HepG2 (cell line): Measurements from ENCODE around the gene TSSK3. TPM values are rescaled to one million over a fixed set of nuclear protein-coding genes. Genes with fewer than 3 reads are reported as not detected.

Source experiments
- CC2D1A ChIP-seq: sonication (generic); formaldehyde crosslinking; IDR thresholded peaks from 2 replicates; pipeline ENCODE4 v1.8.1; 2023; ENCODE audit warnings: mild to moderate bottlenecking, missing genetic modification reagents
- ELK4 ChIP-seq: sonication (generic); formaldehyde crosslinking; IDR thresholded peaks from 2 replicates; pipeline ENCODE4 v1.9.0; 2021; ENCODE audit warnings: missing genetic modification reagents, borderline replicate concordance
- HMGXB4 ChIP-seq, 2 experiments: sonication (generic) in 1 of 2; formaldehyde crosslinking in 1 of 2; IDR thresholded peaks; 2 replicates each; pipeline versions ENCODE4 v1.4.0 to v1.6.1; 2018 to 2020; ENCODE audit warnings: missing genetic modification reagents in 2 of 2, borderline replicate concordance in 1 of 2, low read depth in 1 of 2, mild to moderate bottlenecking in 1 of 2, missing biosample characterization in 1 of 2
- ISL2 ChIP-seq: sonication (generic); formaldehyde crosslinking; IDR thresholded peaks from 2 replicates; pipeline ENCODE4 v1.5.0; 2020; ENCODE audit warnings: missing genetic modification reagents
- KAT2B ChIP-seq: fragments of 150-350 bp; IDR thresholded peaks from 2 replicates; pipeline ENCODE4 v1.6.1; 2014; ENCODE audit warnings: low read depth, low read length, borderline replicate concordance
- KDM3A ChIP-seq: IDR thresholded peaks from 2 replicates; pipeline ENCODE4 v1.6.1; 2018; ENCODE audit warnings: low read depth, missing compliant biosample characterization
- MAFK ChIP-seq, 2 experiments: IDR thresholded peaks in 1 of 2; conservative IDR thresholded peaks in 1 of 2; 2 replicates each; pipeline ENCODE4 v1.6.1; 2011; ENCODE audit warnings: improper control_type of control experiment in 2 of 2, low read length in 2 of 2
- NBN ChIP-seq: fragments of 450-650 bp; conservative IDR thresholded peaks from 2 replicates; pipeline ENCODE4 v1.6.1; 2017
- NONO ChIP-seq, 2 experiments: fragments of 450-650 bp in 1 of 2; sonication (generic) in 1 of 2; formaldehyde crosslinking in 1 of 2; IDR thresholded peaks in 1 of 2; conservative IDR thresholded peaks in 1 of 2; 2 replicates each; pipeline versions ENCODE4 v1.6.1 to v1.8.0; 2017 to 2022; ENCODE audit warnings: mild to moderate bottlenecking in 1 of 2, missing genetic modification reagents in 1 of 2, moderate library complexity in 1 of 2
- PITX1 ChIP-seq: sonication (generic); formaldehyde crosslinking; IDR thresholded peaks from 2 replicates; pipeline ENCODE4 v1.5.1; 2020; ENCODE audit warnings: mild to moderate bottlenecking, missing genetic modification reagents
- PLRG1 ChIP-seq: fragments of 450-650 bp; conservative IDR thresholded peaks from 2 replicates; pipeline ENCODE4 v1.6.1; 2016
- TEF ChIP-seq: sonication (generic); formaldehyde crosslinking; IDR thresholded peaks from 2 replicates; pipeline ENCODE4 v1.5.0; 2020; ENCODE audit warnings: missing genetic modification reagents
- TRIM24 ChIP-seq: sonication (generic); formaldehyde crosslinking; IDR thresholded peaks from 2 replicates; pipeline ENCODE4 v1.8.0; 2022; ENCODE audit warnings: mild to moderate bottlenecking, missing genetic modification reagents
- ZFP62 ChIP-seq: sonication (generic); formaldehyde crosslinking; IDR thresholded peaks from 2 replicates; pipeline ENCODE4 v1.4.0; 2020; ENCODE audit warnings: missing genetic modification reagents
- ZNF18 ChIP-seq: sonication (generic); formaldehyde crosslinking; IDR thresholded peaks from 2 replicates; pipeline ENCODE4 v1.8.0; 2022; ENCODE audit warnings: mild to moderate bottlenecking, missing genetic modification reagents; ENCODE audit not compliant: insufficient replicate concordance
- ZNF207 ChIP-seq: fragments of 450-650 bp; IDR thresholded peaks from 2 replicates; pipeline ENCODE4 v1.6.1; 2016; ENCODE audit warnings: antibody characterized with exemption, borderline replicate concordance
- ZNF383 ChIP-seq: sonication (generic); formaldehyde crosslinking; IDR thresholded peaks from 2 replicates; pipeline ENCODE4 v1.4.0; 2020; ENCODE audit warnings: missing genetic modification reagents, mild to moderate bottlenecking, borderline replicate concordance
- ZNF430 ChIP-seq: sonication (generic); formaldehyde crosslinking; IDR thresholded peaks from 2 replicates; pipeline ENCODE4 v1.9.0; 2021; ENCODE audit warnings: mild to moderate bottlenecking, missing genetic modification reagents
- ZNF567 ChIP-seq: sonication (generic); formaldehyde crosslinking; IDR thresholded peaks from 2 replicates; pipeline ENCODE4 v1.8.1; 2023; ENCODE audit warnings: mild to moderate bottlenecking, missing genetic modification reagents, borderline replicate concordance
- ZNF574 ChIP-seq: sonication (generic); formaldehyde crosslinking; IDR thresholded peaks from 2 replicates; pipeline ENCODE4 v1.4.0; 2020; ENCODE audit warnings: missing genetic modification reagents
- polyA plus RNA-seq, 8 experiments: library from polyadenylated mRNA; depleted of rRNA in 3 of 8; stranded (reverse) in 7 of 8; unstranded in 1 of 8; fragments of >200 nt; fragmentation: Illumina TruSeq in 4 of 8; extraction: Trizol in 4 of 8; gene quantifications; 2 replicates each; pipeline versions ENCODE4 v1.2.1 to v1.2.3, GENCODE V29; 2011 to 2016; ENCODE audit warnings: low read depth in 4 of 8, missing spikeins in 1 of 8, mixed read lengths in 1 of 8; ENCODE audit not compliant: insufficient read depth in 1 of 8
- total RNA-seq, 5 experiments: library from RNA; depleted of rRNA; stranded (reverse); fragments of >200 nt; fragmentation: Illumina TruSeq; extraction: Trizol; gene quantifications; 2 replicates each; pipeline ENCODE4 v1.2.3, GENCODE V29; 2016; ENCODE audit warnings: low read depth in 1 of 5

The TSSK3 gene
- total and polyA plus RNA-seq, 2 of the 13 experiments (the other 11 are each of a cell fraction or from before 2014, with no cell fraction given): 1.0 to 1.1 TPM

GRCh38 chr1:32413507-32414185 lies 51.3 kb downstream of the TSSK3 start (continued):
- TF ChIP-seq ZNF383 (CRISPR knock-in tag) (no peak), PITX1 (CRISPR knock-in tag) (no peak), NONO (IDR thresholded peaks at IDR 0.05) (no peak), NONO (CRISPR knock-in tag; conservative IDR thresholded peaks at IDR 0.05) (no peak), NBN (no peak), ELK4 (no peak), CC2D1A (CRISPR knock-in tag) (no peak), ZNF18 (CRISPR knock-in tag) (no peak), KDM3A (CRISPR knock-in tag) (peak; percentile 26; the same call in 1 of the 2 replicates), ZNF207 (no peak), TRIM24 (no peak), ISL2 (CRISPR knock-in tag) (no peak), TEF (CRISPR knock-in tag) (no peak), HMGXB4 (CRISPR knock-in tag; IDR thresholded peaks at IDR 0.05; ENCODE audit: borderline replicate concordance in 1 of 2, low read depth in 1 of 2) (peak; percentile 74 to 81; a peak in 3 of 4 replicates), MAFK (conservative IDR thresholded peaks at IDR 0.05 in 1 of 2, IDR thresholded peaks at IDR 0.05 in 1 of 2; ENCODE audit: low read length in 2 of 2) (no peak), ZNF430 (peak; percentile 35; the same call in 1 of the 2 replicates), KAT2B (no peak), ZFP62 (CRISPR knock-in tag) (no peak), ZNF574 (CRISPR knock-in tag) (peak; percentile 34; the same call in 1 of the 2 replicates), ZNF567 (CRISPR knock-in tag) (no peak), PLRG1 (no peak)
